Hepatocyte (in vitro differentiated cells): Measurements from ENCODE around the gene PCDHB8. TPM values are rescaled to one million over a fixed set of nuclear protein-coding genes. Genes with fewer than 3 reads are reported as not detected.
"Not testable (repeated sequence)": the region's sequence is repeated elsewhere in the genome, so short reads cannot be mapped to it uniquely, and the experiment has no call there.

Experiments used
- DNase-seq: peaks from one replicate; pipeline ENCODE4 v3.0.0-alpha.2; 2016; ENCODE audit warnings: low spot score
- H2AFZ ChIP-seq: fragments of 200-600 bp; sonication (generic); 2 replicates; pipeline ENCODE4 v1.6.0; 2016; ENCODE audit warnings: antibody characterized with exemption, mild to moderate bottlenecking
- H3K27ac ChIP-seq: fragments of 200-600 bp; sonication (generic); 2 replicates; pipeline ENCODE4 v1.5.1; 2016; ENCODE audit warnings: mild to moderate bottlenecking
- H3K27me3 ChIP-seq: fragments of 200-600 bp; sonication (generic); 2 replicates; pipeline ENCODE4 v1.6.1; 2016
- H3K36me3 ChIP-seq: fragments of 200-600 bp; sonication (generic); replicated peaks from 2 replicates; pipeline ENCODE4 v1.5.1; 2016; ENCODE audit warnings: low read depth; ENCODE audit not compliant: insufficient read depth
- H3K4me1 ChIP-seq: fragments of 200-600 bp; sonication (generic); 2 replicates; pipeline ENCODE4 v1.5.1; 2016; ENCODE audit warnings: mild to moderate bottlenecking, moderate library complexity; ENCODE audit not compliant: insufficient read depth
- H3K4me2 ChIP-seq: fragments of 200-600 bp; sonication (generic); 2 replicates; pipeline ENCODE4 v1.6.0; 2016
- H3K4me3 ChIP-seq: fragments of 200-600 bp; sonication (generic); 2 replicates; pipeline ENCODE4 v1.5.1; 2016; ENCODE audit warnings: mild to moderate bottlenecking
- H3K79me2 ChIP-seq: fragments of 200-600 bp; sonication (generic); 2 replicates; pipeline ENCODE4 v1.6.0; 2017; ENCODE audit warnings: mild to moderate bottlenecking
- H3K9me2 ChIP-seq: fragments of 200-600 bp; sonication (generic); replicated peaks from 2 replicates; pipeline ENCODE4 v1.6.0; 2017; ENCODE audit warnings: mild to moderate bottlenecking; ENCODE audit not compliant: insufficient read depth
- H3K9me3 ChIP-seq: fragments of 200-600 bp; sonication (generic); 2 replicates; pipeline ENCODE4 v1.5.1; 2016; ENCODE audit warnings: low read depth, mild to moderate bottlenecking
- H4K20me1 ChIP-seq: fragments of 200-600 bp; sonication (generic); 2 replicates; pipeline ENCODE4 v1.6.0; 2016; ENCODE audit warnings: mild to moderate bottlenecking; ENCODE audit not compliant: insufficient read depth, poor library complexity, severe bottlenecking
- CTCF ChIP-seq: fragments of 200-600 bp; sonication (generic); IDR thresholded peaks from 2 replicates; pipeline ENCODE4 v1.5.1; 2016; ENCODE audit warnings: antibody characterized with exemption, mild to moderate bottlenecking; ENCODE audit not compliant: poor library complexity
- EZH2 ChIP-seq: fragments of 200-600 bp; sonication (generic); IDR thresholded peaks from 2 replicates; pipeline ENCODE4 v1.6.1; 2016; ENCODE audit warnings: antibody characterized with exemption, mild to moderate bottlenecking, borderline replicate concordance
- EZH2phosphoT487 ChIP-seq: fragments of 200-600 bp; sonication (generic); IDR thresholded peaks from one replicate; pipeline ENCODE4 v1.6.1; 2018; ENCODE audit warnings: antibody characterized with exemption, mild to moderate bottlenecking, low read depth, moderate library complexity; ENCODE audit not compliant: unreplicated experiment, severe bottlenecking
- WGBS: methylation state at CpG from one replicate; pipeline ENCODE4 v1.1.6; 2016; ENCODE audit warnings: low lambda C conversion rate; ENCODE audit errors: missing lambda C conversion rate; 5-methylcytosine and 5-hydroxymethylcytosine counted together
- polyA plus RNA-seq: library from polyadenylated mRNA; unstranded; fragments of >200 nt; fragmentation: Nextera tagmentation; extraction: Ambion mirVana; gene quantifications from 2 replicates; pipeline ENCODE4 v1.2.1, GENCODE V29; 2016
- total RNA-seq: library from RNA; depleted of rRNA; stranded (reverse); fragments of >200 nt; gene quantifications from 2 replicates; pipeline ENCODE4 v1.2.3, GENCODE V29; 2014

The PCDHB8 gene
- total and polyA plus RNA-seq, 2 experiments from 2014 or later, result 0.63 to 0.75 TPM

- H3K9me3 ChIP-seq, H3K9me2 ChIP-seq, H3K79me2 ChIP-seq, H3K4me1 ChIP-seq, DNase-seq, H3K36me3 ChIP-seq, H3K4me2 ChIP-seq, H3K27ac ChIP-seq, H2AFZ ChIP-seq, H4K20me1 ChIP-seq, H3K27me3 ChIP-seq, H3K4me3 ChIP-seq: not testable (repeated sequence)
- WGBS, result 72% methylated on average over 28 of the region's 35 CpGs
Measured at GRCh38 chr5:141201646-141202045, 24.1 kb downstream of the PCDHB8 start.

DNA sequence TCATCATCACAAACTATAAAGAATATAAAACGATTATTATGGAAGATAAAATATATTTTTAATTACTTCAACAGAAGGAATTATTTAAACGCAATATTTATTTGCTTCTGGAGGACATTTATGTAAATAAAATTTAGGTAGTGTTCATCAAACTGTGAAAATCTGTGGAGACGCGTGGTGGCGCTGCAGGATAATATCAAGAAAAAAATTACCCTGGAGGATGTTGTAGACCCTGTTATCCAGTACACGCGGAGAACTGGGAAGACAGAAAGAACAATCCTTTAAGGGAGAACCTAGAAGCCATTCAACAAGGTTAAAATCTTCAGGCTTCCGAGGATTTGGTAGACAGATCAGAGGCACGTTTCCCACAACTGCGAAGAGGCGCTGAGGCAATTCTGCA lies 30.9 kb downstream of the PCDHB8 start, which contains the start of gene PCDHB12:
TSS of gene PCDHB12 (plus strand) at position 242 of the 400 bp plus-strand sequence. CDS start 189 bp downstream, outside the sequence.
- Histone ChIP-seq H3K9me3 (no peaks in the 10 kb centered on the region), H2AFZ (no peak within 1 kb of the TSS), H3K36me3 (no peaks in the 10 kb centered on the region), H3K4me1 (no peaks in the 10 kb centered on the region), H3K9me2 (no peaks in the 10 kb centered on the region), H3K79me2 (no peaks in the 10 kb centered on the region), H3K27me3 (no peaks in the 10 kb centered on the region), H3K4me3 (no peak within 1 kb of the TSS), H3K4me2 (no peak within 1 kb of the TSS), H3K27ac (no peak within 1 kb of the TSS), H4K20me1 (no peaks in the 10 kb centered on the region)
- no peak for TF ChIP-seq CTCF
- TF ChIP-seq EZH2, result no peak
- TF ChIP-seq EZH2phosphoT487, result no peak
- no peak for DNase-seq
- 68% methylated on average over 11 of the region's 11 CpGs for WGBS

DNA sequence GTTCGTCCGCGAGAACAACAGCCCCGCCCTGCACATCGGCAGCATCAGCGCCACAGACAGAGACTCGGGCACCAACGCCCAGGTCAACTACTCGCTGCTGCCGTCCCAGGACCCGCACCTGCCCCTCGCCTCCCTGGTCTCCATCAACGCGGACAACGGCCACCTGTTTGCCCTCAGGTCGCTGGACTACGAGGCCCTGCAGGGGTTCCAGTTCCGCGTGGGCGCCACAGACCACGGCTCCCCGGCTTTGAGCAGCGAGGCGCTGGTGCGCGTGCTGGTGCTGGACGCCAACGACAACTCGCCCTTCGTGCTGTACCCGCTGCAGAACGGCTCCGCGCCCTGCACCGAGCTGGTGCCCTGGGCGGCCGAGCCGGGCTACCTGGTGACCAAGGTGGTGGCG lies 32.7 kb downstream of the PCDHB8 start:
- H3K9me3 ChIP-seq, result not testable (repeated sequence)

GRCh38 chr5:141210849-141211248 lies 33.3 kb downstream of the PCDHB8 start:
- H3K4me3 ChIP-seq, H3K4me1 ChIP-seq, H3K9me3 ChIP-seq, H2AFZ ChIP-seq, H3K79me2 ChIP-seq, H4K20me1 ChIP-seq, H3K9me2 ChIP-seq, H3K27me3 ChIP-seq, H3K27ac ChIP-seq, H3K4me2 ChIP-seq, DNase-seq, H3K36me3 ChIP-seq: not testable (repeated sequence)
- WGBS, result 100% methylated on average over 5 of the region's 27 CpGs

More for the DNA sequence above, 32.7 kb downstream of the PCDHB8 start:
- not testable (repeated sequence) for H3K27me3 ChIP-seq, H3K27ac ChIP-seq, H2AFZ ChIP-seq, H3K79me2 ChIP-seq, H3K36me3 ChIP-seq, H3K4me1 ChIP-seq, H3K9me2 ChIP-seq, H4K20me1 ChIP-seq, H3K4me2 ChIP-seq, H3K4me3 ChIP-seq, DNase-seq
- 96% methylated on average over 26 of the region's 39 CpGs for WGBS

GRCh38 chr5:141213656-141214339 lies 36.2 kb downstream of the PCDHB8 start, which contains the start of gene PCDHB13:
PCDHB13 (plus strand) TSS chr5:141213919; CDS start chr5:141214124, 205 bp downstream.
- H3K36me3 ChIP-seq, H3K79me2 ChIP-seq, H3K9me3 ChIP-seq, H3K27me3 ChIP-seq, H3K4me2 ChIP-seq, H3K27ac ChIP-seq, H3K9me2 ChIP-seq, H3K4me3 ChIP-seq, H2AFZ ChIP-seq, H4K20me1 ChIP-seq, H3K4me1 ChIP-seq: not testable (repeated sequence)
- 42% methylated on average over 16 of the region's 18 CpGs for WGBS
- peak; percentile 14 for TF ChIP-seq CTCF
- peak; percentile 14 for DNase-seq

DNA sequence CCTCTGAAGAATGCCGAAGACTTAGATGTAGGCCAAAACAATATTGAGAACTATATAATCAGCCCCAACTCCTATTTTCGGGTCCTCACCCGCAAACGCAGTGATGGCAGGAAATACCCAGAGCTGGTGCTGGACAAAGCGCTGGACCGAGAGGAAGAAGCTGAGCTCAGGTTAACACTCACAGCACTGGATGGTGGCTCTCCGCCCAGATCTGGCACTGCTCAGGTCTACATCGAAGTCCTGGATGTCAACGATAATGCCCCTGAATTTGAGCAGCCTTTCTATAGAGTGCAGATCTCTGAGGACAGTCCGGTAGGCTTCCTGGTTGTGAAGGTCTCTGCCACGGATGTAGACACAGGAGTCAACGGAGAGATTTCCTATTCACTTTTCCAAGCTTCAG lies 37.0 kb downstream of the PCDHB8 start:
- not testable (repeated sequence) for H2AFZ ChIP-seq, H3K4me2 ChIP-seq, H3K9me3 ChIP-seq, DNase-seq, H3K27me3 ChIP-seq, H3K27ac ChIP-seq, H4K20me1 ChIP-seq, H3K36me3 ChIP-seq, H3K9me2 ChIP-seq, H3K4me3 ChIP-seq, H3K79me2 ChIP-seq, H3K4me1 ChIP-seq
- 95% methylated on average over 12 of the region's 12 CpGs for WGBS

GRCh38 chr5:141215504-141215903 lies 37.9 kb downstream of the PCDHB8 start:
- DNase-seq, H3K27me3 ChIP-seq, H3K27ac ChIP-seq, H3K36me3 ChIP-seq, H4K20me1 ChIP-seq, H3K4me3 ChIP-seq, H3K4me2 ChIP-seq, H3K9me3 ChIP-seq, H3K4me1 ChIP-seq, H3K9me2 ChIP-seq, H2AFZ ChIP-seq, H3K79me2 ChIP-seq: not testable (repeated sequence)
- 93% methylated on average over 16 of the region's 40 CpGs for WGBS
